Testis (tissue), 3 donors: Measurements from ENCODE around the gene PPOX. TPM values are rescaled to one million over a fixed set of nuclear protein-coding genes. Genes with fewer than 3 reads are reported as not detected.
A peak's percentile ranks its signal among the peaks of the same experiment; 100 is the strongest.

Experiments used
- DNase-seq: peaks from one replicate; pipeline ENCODE4 v3.0.0-alpha.2; 2019
- H3K27ac ChIP-seq, 2 donors: fragments of 200-600 bp; sonication (generic); one replicate each; pipeline ENCODE4 v1.5.1; 2019
- H3K27me3 ChIP-seq: fragments of 200-600 bp; sonication (generic); one replicate; pipeline ENCODE4 v1.5.1; 2019
- H3K36me3 ChIP-seq: fragments of 200-600 bp; sonication (generic); one replicate; pipeline ENCODE4 v1.5.1; 2017; ENCODE audit warnings: low read depth; ENCODE audit errors: missing control alignments
- H3K4me1 ChIP-seq: fragments of 200-600 bp; sonication (generic); one replicate; pipeline ENCODE4 v1.5.1; 2019
- H3K4me3 ChIP-seq, 2 donors: fragments of 200-600 bp; sonication (generic); one replicate each; pipeline ENCODE4 v1.5.1; 2017 to 2019
- H3K9me3 ChIP-seq: fragments of 200-600 bp; sonication (generic); one replicate; pipeline ENCODE4 v1.5.1; 2017
- POLR2A ChIP-seq: fragments of 450-650 bp; IDR thresholded peaks from one replicate; pipeline ENCODE4 v1.6.1; 2017; ENCODE audit warnings: antibody characterized with exemption, mild to moderate bottlenecking, moderate library complexity
- WGBS, 2 donors: methylation state at CpG; one replicate each; pipeline ENCODE4 v1.1.5; 2018; 5-methylcytosine and 5-hydroxymethylcytosine counted together
- intact Hi-C: fragments of 100-400 bp; cut with DNase I; formaldehyde crosslinking; loops from one replicate; pipeline ENCODE4 v1.15.1; 2023; ENCODE audit warnings: low total_unique reads
- polyA plus RNA-seq: library from polyadenylated mRNA; stranded (reverse); fragments of 350-450 nt; fragmentation: Illumina TruSeq; extraction: RNeasy Lipid Tissue Mini Kit (QIAGEN cat#74804); gene quantifications from one replicate; pipeline ENCODE4 v1.2.3, GENCODE V29; 2014; ENCODE audit warnings: low read depth, low replicate concordance; ENCODE audit not compliant: insufficient read depth
- total RNA-seq, 2 donors: library from RNA; depleted of rRNA; stranded (reverse); fragments of >200 nt; gene quantifications; one replicate each; pipeline ENCODE4 v1.2.3, GENCODE V29; 2016
- TF ChIP-seq, protein P1 (sequence below), 3 experiments: fragments of 450-650 bp in 2 of 3; fragments of 200-600 bp in 1 of 3; sonication (generic) in 1 of 3; IDR thresholded peaks; one replicate each; pipeline ENCODE4 v1.5.1; 2016 to 2019; ENCODE audit warnings: antibody characterized with exemption in 3 of 3, mild to moderate bottlenecking in 2 of 3, moderate library complexity in 1 of 3

Gene PPOX
- total and polyA plus RNA-seq, 3 donors from 2014 or later: 19.5 to 24.8 (median 20.5) TPM

DNA sequence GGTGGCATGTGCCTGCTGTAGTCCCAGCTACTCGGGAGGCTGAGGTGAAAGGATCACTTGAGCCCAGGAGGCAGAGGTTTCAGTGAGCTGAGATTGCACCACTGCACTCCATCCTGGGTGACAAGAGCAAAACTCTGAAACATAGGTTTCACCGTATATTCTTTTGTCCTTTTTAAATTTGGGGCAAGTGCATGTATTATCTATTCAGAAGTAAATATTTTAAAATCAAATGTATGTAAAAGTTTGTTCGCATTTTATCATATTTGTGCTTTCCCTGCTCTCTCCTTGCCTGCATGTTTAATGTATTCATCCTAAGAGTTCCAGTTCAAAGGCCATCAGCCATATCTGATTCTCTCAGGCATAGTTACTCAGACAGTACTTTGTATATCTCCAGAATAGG, 20.4 kb upstream of the PPOX start:
- Histone ChIP-seq H3K9me3 (no peaks in the 10 kb centered on the region), H3K27me3 (no peaks in the 10 kb centered on the region), H3K27ac (no peak overlapping the region), H3K4me3 (no peak overlapping the region), H3K4me1 (no peaks in the 10 kb centered on the region), H3K36me3 (no peaks in the 10 kb centered on the region)
- intact Hi-C loops: no loop called here
- DNase-seq: no peak
- 84 to 90% methylated on average over 3 of the region's 3 CpGs for WGBS, 2 donors
- TF ChIP-seq, protein P1, sequence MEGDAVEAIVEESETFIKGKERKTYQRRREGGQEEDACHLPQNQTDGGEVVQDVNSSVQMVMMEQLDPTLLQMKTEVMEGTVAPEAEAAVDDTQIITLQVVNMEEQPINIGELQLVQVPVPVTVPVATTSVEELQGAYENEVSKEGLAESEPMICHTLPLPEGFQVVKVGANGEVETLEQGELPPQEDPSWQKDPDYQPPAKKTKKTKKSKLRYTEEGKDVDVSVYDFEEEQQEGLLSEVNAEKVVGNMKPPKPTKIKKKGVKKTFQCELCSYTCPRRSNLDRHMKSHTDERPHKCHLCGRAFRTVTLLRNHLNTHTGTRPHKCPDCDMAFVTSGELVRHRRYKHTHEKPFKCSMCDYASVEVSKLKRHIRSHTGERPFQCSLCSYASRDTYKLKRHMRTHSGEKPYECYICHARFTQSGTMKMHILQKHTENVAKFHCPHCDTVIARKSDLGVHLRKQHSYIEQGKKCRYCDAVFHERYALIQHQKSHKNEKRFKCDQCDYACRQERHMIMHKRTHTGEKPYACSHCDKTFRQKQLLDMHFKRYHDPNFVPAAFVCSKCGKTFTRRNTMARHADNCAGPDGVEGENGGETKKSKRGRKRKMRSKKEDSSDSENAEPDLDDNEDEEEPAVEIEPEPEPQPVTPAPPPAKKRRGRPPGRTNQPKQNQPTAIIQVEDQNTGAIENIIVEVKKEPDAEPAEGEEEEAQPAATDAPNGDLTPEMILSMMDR (IDR thresholded peaks at IDR 0.05): no peak
- TF ChIP-seq POLR2A: no peak

DNA sequence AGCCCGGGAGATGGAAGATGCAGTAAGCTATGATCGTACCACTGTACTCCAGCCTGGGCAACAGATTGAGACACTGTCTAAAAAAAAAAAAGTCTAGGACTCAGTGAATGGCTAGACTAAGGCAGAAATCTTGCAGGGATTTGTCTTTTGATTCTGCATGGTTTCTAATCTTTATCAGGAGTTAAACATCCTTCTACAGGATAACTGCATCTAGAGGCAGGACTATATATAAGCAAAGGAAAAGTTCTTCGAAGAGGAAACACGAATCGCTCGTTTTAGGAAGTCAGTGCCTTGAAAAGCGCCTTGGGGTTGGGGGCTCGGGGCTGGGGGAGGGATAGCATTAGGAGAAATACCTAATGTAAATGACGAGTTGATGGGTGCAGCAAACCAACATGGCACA, 13.1 kb upstream of the PPOX start:
- intact Hi-C loops: no loop called here
- 9 to 22% methylated on average over 9 of the region's 9 CpGs for WGBS, 2 donors
- H3K27ac ChIP-seq: peak overlapping the region; percentile 95 to 96
- H3K4me3 ChIP-seq: peak overlapping the region; percentile 84 to 96
- no peaks in the 10 kb centered on the region for H3K27me3 ChIP-seq
- no peak for DNase-seq
- peaks cover 18% of the 10 kb centered on the region for H3K4me1 ChIP-seq
- H3K9me3 ChIP-seq: no peaks in the 10 kb centered on the region
- TF ChIP-seq POLR2A: no peak
- TF ChIP-seq, protein P1 (IDR thresholded peaks at IDR 0.05): no peak
- no peaks in the 10 kb centered on the region for H3K36me3 ChIP-seq

DNA sequence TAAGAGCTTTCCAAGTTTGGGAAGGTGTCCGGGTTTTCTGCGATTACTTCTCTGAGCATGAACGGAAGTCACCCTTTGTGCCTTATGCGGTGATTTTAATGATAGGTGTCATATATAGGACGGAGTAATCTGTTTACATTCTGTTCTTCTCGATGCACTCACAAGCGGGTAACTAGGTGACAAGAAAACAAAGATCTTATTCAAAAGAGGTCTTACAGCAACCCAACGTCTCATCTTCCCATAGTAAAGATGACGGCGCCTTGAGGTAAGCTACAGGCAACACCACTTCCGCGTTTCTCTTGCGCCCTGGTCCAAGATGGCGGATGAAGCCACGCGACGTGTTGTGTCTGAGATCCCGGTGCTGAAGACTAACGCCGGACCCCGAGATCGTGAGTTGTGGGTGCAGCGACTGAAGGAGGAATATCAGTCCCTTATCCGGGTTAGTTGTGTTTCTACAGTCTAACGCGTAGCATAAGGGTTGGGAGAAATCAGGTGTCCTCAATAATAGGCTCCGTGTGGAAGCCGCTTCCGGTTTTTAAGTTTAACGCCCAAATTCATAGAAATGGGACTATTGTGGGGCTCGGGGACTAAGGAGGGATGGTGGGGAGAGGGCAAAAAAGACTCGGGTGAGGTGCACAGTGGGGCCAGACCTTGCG, 12.4 kb upstream of the PPOX start, which contains the start of gene UFC1:
Gene UFC1 (plus strand): TSS at position 297 of the 656 bp plus-strand sequence. CDS start 20 bp downstream, at position 317.
- H3K4me3 ChIP-seq: peak within 1 kb of the TSS; percentile 84 to 96
- peaks cover 25% of the 10 kb centered on the region for H3K4me1 ChIP-seq
- TF ChIP-seq, protein P1 (IDR thresholded peaks at IDR 0.05): no peak
- TF ChIP-seq POLR2A: no peak
- DNase-seq: peak; percentile 93
- no peaks in the 10 kb centered on the region for H3K36me3 ChIP-seq
- intact Hi-C loops: no loop called here
- 1% methylated on average over 29 to 33 of the region's 33 CpGs for WGBS, 2 donors
- H3K9me3 ChIP-seq: no peaks in the 10 kb centered on the region
- H3K27me3 ChIP-seq: no peaks in the 10 kb centered on the region
- peak within 1 kb of the TSS; percentile 95 to 96 for H3K27ac ChIP-seq

DNA sequence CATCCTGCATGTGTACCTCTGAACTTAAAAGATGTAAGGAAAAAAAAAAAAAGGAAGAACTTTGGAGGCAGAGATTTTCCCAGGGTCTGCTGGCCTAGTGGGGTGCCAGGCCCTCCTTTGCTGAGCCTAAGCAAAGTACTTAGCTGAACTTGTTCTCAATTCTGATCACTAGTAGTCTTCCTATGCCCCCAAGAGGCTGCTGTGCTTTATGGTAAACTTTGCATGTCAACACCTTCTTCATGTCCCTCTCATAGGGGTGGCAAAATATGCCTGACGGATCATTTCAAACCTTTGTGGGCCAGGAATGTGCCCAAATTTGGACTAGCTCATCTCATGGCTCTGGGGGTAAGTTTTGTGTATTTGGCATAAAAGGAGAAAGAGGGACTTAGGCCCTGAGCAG, 8.4 kb upstream of the PPOX start:
- no peak for DNase-seq
- no peak overlapping the region for H3K27ac ChIP-seq
- H3K9me3 ChIP-seq: no peaks in the 10 kb centered on the region
- intact Hi-C loops: no loop called here
- no peaks in the 10 kb centered on the region for H3K36me3 ChIP-seq
- no peak overlapping the region for H3K4me3 ChIP-seq
- 90 to 100% methylated on average over 1 of the region's 1 CpG for WGBS, 2 donors
- peaks cover 44% of the 10 kb centered on the region for H3K4me1 ChIP-seq
- TF ChIP-seq POLR2A: no peak
- TF ChIP-seq, protein P1 (IDR thresholded peaks at IDR 0.05): no peak
- H3K27me3 ChIP-seq: no peaks in the 10 kb centered on the region
